NCI-H1417 (cell line): ENCODE results near the gene PNPLA6.
A peak's percentile ranks its signal among the peaks of the same experiment; 100 is the strongest.

Experiments used
- DNase-seq, 3 experiments: peaks; one replicate each; lab custom pipeline; 2025; lab: John Stamatoyannopoulos, UW

Gene PNPLA6

GRCh38 chr19:7515645-7516151 is 19.8 kb upstream of the PNPLA6 start, which contains the start of gene ZNF358:
Gene ZNF358 (plus strand): TSS chr19:7516103. CDS start chr19:7519243, 3,140 bp downstream.
- DNase-seq = peak; percentile 30 to 87 (median 83)

DNA sequence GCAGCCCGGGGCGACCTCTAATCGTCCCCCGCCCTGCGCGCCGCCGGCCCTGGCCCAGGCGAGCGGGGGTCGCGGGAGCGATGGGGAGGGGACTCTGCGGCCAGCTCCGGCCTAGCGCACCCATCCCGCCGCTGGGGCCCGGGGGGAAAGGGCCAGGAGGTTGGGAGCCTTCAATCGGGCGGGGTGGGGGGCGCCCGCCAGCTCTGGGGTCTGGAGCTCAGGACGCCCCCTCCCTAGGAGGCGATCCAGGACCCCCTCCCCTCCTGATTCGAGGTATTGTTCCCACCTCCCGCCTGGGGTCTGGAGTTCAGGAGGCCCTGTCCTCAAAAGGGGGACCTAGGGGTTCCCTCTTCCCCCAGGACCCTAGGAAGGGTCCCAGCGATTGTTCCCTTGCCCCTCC is 19.2 kb upstream of the PNPLA6 start:
- peak in 2 of 3 experiments; percentile 26 for DNase-seq

DNA sequence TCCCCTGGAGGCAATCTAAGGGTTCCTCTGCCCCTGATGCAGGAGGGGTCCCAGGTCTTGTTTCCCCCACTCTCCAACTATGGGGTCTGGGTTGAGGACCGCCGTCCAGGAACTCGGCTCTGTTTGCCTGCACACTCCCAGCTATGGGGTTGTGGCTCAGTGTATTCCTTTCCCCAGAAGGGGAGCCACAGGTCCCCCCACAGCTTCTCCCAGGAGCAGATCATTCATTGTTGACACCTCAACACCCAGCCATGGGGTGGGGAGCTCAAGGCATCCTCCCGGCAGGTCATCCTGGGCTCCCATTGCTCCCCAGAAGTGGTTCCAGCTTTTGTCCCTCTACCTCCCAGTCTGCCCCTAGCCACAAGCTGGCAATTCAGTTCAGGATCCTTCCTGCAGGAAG is 18.6 kb upstream of the PNPLA6 start:
- no peak for DNase-seq

DNA sequence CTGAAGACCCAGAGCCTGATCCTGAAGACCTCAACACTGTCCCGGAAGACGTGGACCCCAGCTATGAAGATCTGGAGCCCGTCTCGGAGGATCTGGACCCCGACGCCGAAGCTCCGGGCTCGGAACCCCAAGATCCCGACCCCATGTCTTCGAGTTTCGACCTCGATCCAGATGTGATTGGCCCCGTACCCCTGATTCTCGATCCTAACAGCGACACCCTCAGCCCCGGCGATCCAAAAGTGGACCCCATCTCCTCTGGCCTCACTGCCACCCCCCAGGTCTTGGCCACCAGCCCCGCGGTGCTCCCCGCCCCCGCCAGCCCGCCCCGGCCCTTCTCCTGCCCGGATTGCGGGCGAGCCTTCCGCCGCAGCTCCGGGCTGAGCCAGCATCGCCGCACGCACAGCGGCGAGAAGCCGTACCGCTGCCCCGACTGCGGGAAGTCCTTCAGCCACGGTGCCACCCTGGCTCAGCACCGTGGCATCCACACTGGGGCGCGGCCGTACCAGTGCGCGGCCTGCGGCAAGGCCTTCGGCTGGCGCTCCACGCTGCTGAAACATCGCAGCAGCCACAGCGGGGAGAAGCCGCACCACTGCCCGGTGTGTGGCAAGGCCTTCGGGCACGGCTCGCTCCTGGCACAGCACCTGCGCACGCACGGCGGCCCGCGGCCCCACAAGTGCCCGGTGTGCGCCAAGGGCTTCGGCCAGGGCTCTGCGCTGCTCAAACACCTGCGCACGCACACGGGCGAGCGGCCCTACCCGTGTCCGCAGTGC is 16.0 kb upstream of the PNPLA6 start:
- DNase-seq = no peak

DNA sequence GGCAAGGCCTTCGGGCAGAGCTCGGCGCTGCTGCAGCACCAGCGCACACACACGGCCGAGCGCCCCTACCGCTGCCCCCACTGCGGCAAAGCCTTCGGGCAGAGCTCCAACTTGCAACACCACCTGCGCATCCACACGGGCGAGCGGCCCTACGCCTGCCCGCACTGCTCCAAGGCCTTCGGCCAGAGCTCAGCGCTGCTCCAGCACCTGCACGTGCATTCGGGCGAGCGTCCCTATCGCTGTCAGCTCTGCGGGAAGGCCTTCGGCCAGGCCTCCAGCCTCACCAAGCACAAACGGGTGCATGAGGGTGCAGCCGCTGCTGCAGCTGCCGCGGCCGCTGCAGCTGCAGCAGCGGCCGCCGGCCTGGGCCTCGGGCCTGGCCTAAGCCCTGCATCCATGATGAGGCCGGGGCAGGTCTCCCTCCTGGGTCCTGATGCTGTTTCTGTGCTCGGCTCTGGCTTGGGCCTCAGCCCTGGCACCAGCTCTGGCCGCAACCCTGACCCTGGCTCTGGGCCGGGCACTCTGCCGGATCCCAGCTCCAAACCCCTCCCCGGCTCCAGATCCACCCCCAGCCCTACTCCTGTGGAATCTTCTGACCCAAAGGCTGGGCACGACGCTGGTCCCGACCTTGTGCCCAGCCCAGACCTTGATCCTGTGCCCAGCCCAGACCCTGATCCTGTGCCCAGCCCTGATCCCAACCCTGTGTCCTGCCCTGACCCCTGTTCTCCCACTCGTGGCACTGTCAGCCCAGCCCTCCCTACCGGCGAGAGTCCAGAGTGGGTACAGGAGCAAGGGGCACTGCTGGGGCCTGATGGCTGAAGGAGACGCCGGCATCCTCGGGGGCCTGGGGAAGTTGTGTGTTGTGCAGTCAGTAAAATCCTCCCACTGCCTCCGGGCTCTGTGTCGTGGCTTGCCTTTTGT is 15.1 kb upstream of the PNPLA6 start:
- no peak for DNase-seq

- no peak for DNase-seq
Measured at GRCh38 chr19:7521551-7522071, 13.9 kb upstream of the PNPLA6 start.

DNA sequence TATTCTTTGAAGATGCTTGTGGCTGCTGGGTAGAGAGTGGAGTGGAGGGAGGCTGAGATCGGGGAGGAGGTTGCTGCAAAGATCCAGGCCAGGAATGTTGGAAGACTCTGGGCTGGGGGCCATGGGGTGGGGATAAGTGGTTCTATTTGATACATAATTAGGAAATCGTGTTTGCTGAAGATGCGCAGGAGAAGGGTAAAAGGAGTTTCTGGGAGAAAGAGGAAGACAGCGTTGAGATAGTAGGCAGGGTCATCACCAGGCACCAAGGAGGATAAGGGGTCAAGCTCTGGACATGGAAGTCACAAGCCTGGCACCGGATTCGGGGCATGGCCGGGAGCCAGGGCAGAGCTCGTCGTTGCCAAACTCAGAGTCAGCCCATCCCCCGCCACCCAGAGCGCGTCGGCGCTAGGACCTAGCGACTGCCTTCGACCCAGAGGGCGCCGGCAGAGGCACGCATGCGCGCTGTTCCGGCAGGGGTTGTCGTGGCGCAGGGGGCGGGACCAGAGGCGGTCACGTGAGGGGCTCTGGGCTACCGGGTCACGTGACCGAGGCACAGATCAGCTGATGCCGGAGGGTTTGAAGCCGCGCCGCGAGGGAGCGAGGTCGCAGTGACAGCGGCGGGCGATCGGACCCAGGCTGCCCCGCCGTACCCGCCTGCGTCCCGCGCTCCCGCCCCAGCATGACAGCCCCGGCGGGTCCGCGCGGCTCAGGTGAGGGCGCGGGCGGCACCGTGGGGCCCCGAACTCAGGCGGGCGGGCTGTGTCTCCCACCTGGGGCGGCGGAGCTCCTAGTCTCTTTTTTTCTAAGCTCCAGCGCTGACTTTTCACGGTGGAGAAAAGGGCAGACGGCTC is 13.2 kb upstream of the PNPLA6 start, which contains the start of gene MCOLN1:
TSS of gene MCOLN1 (plus strand) at position 553 of the 851 bp plus-strand sequence. CDS start at position 680, 127 bp downstream.
- DNase-seq = peak; percentile 94 to 99 (median 98)

- peak in 1 of 3 experiments; percentile 41 for DNase-seq
Measured at GRCh38 chr19:7522923-7523667, 12.4 kb upstream of the PNPLA6 start.

- DNase-seq = no peak
Measured at GRCh38 chr19:7524523-7524922, 11.0 kb upstream of the PNPLA6 start.

GRCh38 chr19:7524992-7525739 is 10.4 kb upstream of the PNPLA6 start:
- DNase-seq = no peak

DNA sequence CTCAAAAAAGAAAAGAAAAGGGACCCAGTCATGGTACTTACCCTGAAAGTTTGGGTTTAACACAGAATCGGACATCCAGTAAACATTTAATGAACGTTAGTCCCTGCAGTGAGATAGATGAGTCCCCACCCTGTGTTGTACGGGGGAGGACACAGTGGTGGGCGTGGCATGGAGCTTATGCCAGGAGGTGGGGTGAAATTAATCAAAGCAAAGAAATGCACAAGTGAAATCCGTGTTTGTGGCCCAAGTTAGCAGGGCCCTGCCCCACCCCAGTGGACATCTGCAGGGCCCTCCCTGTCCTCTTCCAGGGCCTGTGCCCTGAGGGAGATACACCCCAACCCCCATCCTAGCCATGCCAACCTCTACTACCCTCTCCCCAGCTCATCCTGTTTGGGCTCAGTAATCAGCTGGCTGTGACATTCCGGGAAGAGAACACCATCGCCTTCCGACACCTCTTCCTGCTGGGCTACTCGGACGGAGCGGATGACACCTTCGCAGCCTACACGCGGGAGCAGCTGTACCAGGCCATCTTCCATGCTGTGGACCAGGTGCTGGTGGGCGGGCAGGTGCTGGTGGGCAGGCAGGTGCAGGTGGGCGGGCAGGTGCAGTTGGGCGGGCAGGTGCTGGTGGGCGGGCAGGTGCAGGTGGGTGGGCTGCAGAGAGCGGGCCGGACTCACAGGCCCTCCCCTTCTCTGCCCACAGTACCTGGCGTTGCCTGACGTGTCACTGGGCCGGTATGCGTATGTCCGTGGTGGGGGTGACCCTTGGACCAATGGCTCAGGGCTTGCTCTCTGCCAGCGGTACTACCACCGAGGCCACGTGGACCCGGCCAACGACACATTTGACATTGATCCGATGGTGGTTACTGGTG is 9.2 kb upstream of the PNPLA6 start:
- no peak for DNase-seq

DNA sequence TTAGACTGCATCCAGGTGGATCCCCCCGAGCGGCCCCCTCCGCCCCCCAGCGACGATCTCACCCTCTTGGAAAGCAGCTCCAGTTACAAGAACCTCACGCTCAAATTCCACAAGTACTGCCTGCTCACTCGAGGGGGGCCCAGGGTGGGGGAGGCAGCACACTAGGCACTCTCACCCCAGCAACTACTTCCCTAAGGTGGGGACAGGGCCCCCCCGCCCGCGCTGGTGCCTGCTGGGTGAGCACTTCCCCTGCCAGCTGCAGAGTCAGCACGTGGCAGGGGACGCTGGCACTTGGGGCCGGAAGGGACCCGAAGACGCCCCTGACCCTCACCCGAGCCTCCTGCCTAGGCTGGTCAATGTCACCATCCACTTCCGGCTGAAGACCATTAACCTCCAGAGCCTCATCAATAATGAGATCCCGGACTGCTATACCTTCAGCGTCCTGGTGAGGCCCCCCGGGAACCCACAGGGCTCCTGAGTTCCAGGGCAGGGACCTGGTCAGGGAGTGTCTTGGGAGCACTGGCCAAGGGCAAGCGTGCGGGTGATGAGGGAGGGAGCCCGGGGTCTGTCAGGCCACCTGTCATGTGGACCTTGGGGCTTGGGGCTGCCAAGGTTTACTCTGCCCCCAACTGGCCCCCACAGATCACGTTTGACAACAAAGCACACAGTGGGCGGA is 7.9 kb upstream of the PNPLA6 start:
- DNase-seq = no peak

- no peak for DNase-seq
Measured at GRCh38 chr19:7528192-7528519, 7.4 kb upstream of the PNPLA6 start.

DNA sequence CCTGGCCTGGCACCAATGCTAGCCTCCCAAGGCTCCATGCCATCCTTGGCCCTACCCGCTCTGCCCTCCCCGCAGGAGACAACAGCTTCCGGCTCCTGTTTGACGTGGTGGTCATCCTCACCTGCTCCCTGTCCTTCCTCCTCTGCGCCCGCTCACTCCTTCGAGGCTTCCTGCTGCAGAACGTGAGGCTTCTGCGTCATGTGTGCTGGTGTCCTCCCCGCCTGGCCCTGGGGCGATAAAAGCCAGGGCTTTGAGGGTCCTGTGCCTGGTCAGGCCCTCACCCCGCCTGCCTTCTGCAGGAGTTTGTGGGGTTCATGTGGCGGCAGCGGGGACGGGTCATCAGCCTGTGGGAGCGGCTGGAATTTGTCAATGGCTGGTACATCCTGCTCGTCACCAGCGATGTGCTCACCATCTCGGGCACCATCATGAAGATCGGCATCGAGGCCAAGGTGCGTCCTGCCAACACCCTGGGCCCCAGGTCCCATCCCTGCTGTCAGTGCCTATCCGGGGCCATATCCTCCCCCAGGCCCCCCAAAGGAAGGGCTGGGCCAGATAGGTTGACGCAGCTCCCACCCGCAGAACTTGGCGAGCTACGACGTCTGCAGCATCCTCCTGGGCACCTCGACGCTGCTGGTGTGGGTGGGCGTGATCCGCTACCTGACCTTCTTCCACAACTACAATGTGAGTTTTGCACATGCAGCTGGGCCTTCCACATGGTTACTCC is 6.8 kb upstream of the PNPLA6 start:
- no peak for DNase-seq

- no peak for DNase-seq
Measured at GRCh38 chr19:7529246-7529600, 6.3 kb upstream of the PNPLA6 start.

DNA sequence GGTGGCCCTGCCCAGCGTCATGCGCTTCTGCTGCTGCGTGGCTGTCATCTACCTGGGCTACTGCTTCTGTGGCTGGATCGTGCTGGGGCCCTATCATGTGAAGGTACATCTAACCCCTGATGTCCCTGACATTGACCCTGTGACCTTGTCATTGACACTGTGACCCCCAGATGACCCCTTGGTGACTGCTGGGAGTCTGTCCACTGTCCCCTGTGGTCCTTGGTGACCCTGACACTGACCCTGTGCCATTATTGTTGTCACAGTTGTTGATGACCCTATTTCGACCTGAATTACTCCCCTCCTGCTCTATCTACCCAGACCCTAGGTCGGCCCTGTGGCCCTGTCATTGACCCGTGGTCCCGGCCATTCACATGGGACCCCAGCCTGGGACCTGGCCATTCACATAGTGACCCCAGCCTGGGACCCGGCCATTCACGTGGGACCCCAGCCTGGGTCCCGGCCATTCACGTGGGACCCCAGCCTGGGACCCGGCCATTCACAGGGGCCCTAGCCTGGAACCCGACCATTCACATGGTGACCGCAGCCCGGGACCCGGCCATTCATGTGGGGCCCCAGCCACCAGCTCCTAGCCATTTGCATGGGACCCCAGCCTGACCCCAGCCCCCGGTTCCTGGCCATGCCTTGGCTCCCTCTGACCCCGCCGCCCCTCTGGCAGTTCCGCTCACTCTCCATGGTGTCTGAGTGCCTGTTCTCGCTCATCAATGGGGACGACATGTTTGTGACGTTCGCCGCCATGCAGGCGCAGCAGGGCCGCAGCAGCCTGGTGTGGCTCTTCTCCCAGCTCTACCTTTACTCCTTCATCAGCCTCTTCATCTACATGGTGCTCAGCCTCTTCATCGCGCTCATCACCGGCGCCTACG is 5.7 kb upstream of the PNPLA6 start:
- DNase-seq = no peak
